Activated B cell treated with CpG ODN at 0.5 μM for 24 hours (primary cell): Measurements from ENCODE around the gene SH2D7. TPM values are rescaled to one million over a fixed set of nuclear protein-coding genes. Genes with fewer than 3 reads are reported as not detected.

Experiments used
- ATAC-seq: fragments of 200-7000 bp; cut with Tn5 transposase; one replicate; pipeline ENCODE4 v1.10.0; 2021; ENCODE audit warnings: low read depth, mild to moderate bottlenecking, moderate library complexity
- CTCF ChIA-PET: fragments of 350-600 bp; sonication (Branson Sonifier 250); formaldehyde crosslinking; loops from one replicate; lab custom pipeline; 2021; ENCODE audit warnings: antibody characterized with exemption; lab: Charles Lee
- POLR2A ChIA-PET: fragments of 350-600 bp; sonication (Branson Sonifier 250); formaldehyde crosslinking; loops from one replicate; lab custom pipeline; 2021; ENCODE audit warnings: antibody characterized with exemption; lab: Charles Lee
- DNase-seq: peaks from one replicate; pipeline ENCODE4 v3.0.0; 2022
- H3K27ac Mint-ChIP-seq: one replicate; pipeline ENCODE4 v1.8.0; 2020; ENCODE audit warnings: mixed read lengths
- H3K27me3 Mint-ChIP-seq: one replicate; pipeline ENCODE4 v1.8.0; 2021; ENCODE audit warnings: mixed read lengths
- H3K36me3 Mint-ChIP-seq: one replicate; pipeline ENCODE4 v1.8.0; 2021; ENCODE audit warnings: low read depth, mixed read lengths
- H3K4me1 Mint-ChIP-seq: one replicate; pipeline ENCODE4 v1.8.0; 2021; ENCODE audit warnings: mixed read lengths
- H3K4me3 Mint-ChIP-seq: one replicate; pipeline ENCODE4 v1.8.0; 2020; ENCODE audit warnings: mild to moderate bottlenecking, mixed read lengths
- H3K9me3 Mint-ChIP-seq: one replicate; pipeline ENCODE4 v1.8.0; 2020; ENCODE audit warnings: mixed read lengths
- CTCF ChIP-seq: fragments of 200-600 bp; IDR thresholded peaks from one replicate; pipeline ENCODE4 v1.8.0; 2022; ENCODE audit warnings: antibody characterized with exemption, mild to moderate bottlenecking
- intact Hi-C: fragments of 100-400 bp; cut with micrococcal nuclease; formaldehyde crosslinking; loops from one replicate; pipeline ENCODE4 v1.15.1; 2024
- total RNA-seq: library from RNA; stranded (reverse); gene quantifications from 2 replicates; pipeline ENCODE4 v1.2.3, GENCODE V29; 2022

SH2D7 gene
- total RNA-seq, 1 donor from 2014 or later = not detected

GRCh38 chr15:78102211-78102610 lies 9.8 kb downstream of the SH2D7 start:
- H3K4me1 Mint-ChIP-seq = no peaks in the 10 kb centered on the region
- no peak overlapping the region for H3K4me3 Mint-ChIP-seq
- POLR2A ChIA-PET = no interaction called here
- CTCF ChIA-PET = no interaction called here
- DNase-seq (no peak), ATAC-seq (no peak)
- no peak overlapping the region for H3K27ac Mint-ChIP-seq
- H3K36me3 Mint-ChIP-seq = no peaks in the 10 kb centered on the region
- no peak for TF ChIP-seq CTCF
- H3K9me3 Mint-ChIP-seq = no peaks in the 10 kb centered on the region
- intact Hi-C loops = no loop called here
- H3K27me3 Mint-ChIP-seq = no peaks in the 10 kb centered on the region

GRCh38 chr15:78102741-78103140 lies 10.4 kb downstream of the SH2D7 start:
- H3K4me1 Mint-ChIP-seq = no peaks in the 10 kb centered on the region
- ChIA-PET CTCF (no interaction called here), POLR2A (no interaction called here)
- intact Hi-C loops = no loop called here
- DNase-seq (no peak), ATAC-seq (no peak)
- no peaks in the 10 kb centered on the region for H3K9me3 Mint-ChIP-seq
- no peak overlapping the region for H3K27ac Mint-ChIP-seq
- H3K36me3 Mint-ChIP-seq = no peaks in the 10 kb centered on the region
- no peaks in the 10 kb centered on the region for H3K27me3 Mint-ChIP-seq
- no peak overlapping the region for H3K4me3 Mint-ChIP-seq
- TF ChIP-seq CTCF = no peak

GRCh38 chr15:78103406-78104118 lies 11.2 kb downstream of the SH2D7 start:
- H3K4me1 Mint-ChIP-seq = no peaks in the 10 kb centered on the region
- no peaks in the 10 kb centered on the region for H3K36me3 Mint-ChIP-seq
- intact Hi-C loops = no loop called here
- POLR2A ChIA-PET = no interaction called here
- no peak overlapping the region for H3K27ac Mint-ChIP-seq
- H3K4me3 Mint-ChIP-seq = no peak overlapping the region
- DNase-seq = no peak
- CTCF ChIA-PET = no interaction called here
- ATAC-seq = no peak
- TF ChIP-seq CTCF = no peak
- H3K9me3 Mint-ChIP-seq = no peaks in the 10 kb centered on the region
- H3K27me3 Mint-ChIP-seq = no peaks in the 10 kb centered on the region

- no peak overlapping the region for H3K4me3 Mint-ChIP-seq
- H3K27ac Mint-ChIP-seq = no peak overlapping the region
- ATAC-seq (no peak), DNase-seq (no peak)
- H3K27me3 Mint-ChIP-seq = no peaks in the 10 kb centered on the region
- POLR2A ChIA-PET = no interaction called here
- no peaks in the 10 kb centered on the region for H3K9me3 Mint-ChIP-seq
- CTCF ChIA-PET = interaction anchor here (0.6 kb wide), 1 partner anchor 104 kb away, joined by 3 read pairs; no protein-coding TSS in a partner anchor
- H3K36me3 Mint-ChIP-seq = no peaks in the 10 kb centered on the region
- intact Hi-C loops = no loop called here
- TF ChIP-seq CTCF = no peak
- H3K4me1 Mint-ChIP-seq = no peaks in the 10 kb centered on the region
Observed at GRCh38 chr15:78104119-78104479, 11.7 kb downstream of the SH2D7 start.

- intact Hi-C loops = no loop called here
Observed at GRCh38 chr15:78104566-78105475, 12.5 kb downstream of the SH2D7 start.

More at GRCh38 chr15:78104566-78105475, 12.5 kb downstream of the SH2D7 start:
- ATAC-seq = no peak
- H3K27ac Mint-ChIP-seq = no peak overlapping the region
- H3K4me1 Mint-ChIP-seq = no peaks in the 10 kb centered on the region
- H3K36me3 Mint-ChIP-seq = no peaks in the 10 kb centered on the region
- POLR2A ChIA-PET = no interaction called here
- H3K9me3 Mint-ChIP-seq = no peaks in the 10 kb centered on the region
- no peak for DNase-seq
- H3K27me3 Mint-ChIP-seq = no peaks in the 10 kb centered on the region
- no peak for TF ChIP-seq CTCF
- H3K4me3 Mint-ChIP-seq = no peak overlapping the region
- CTCF ChIA-PET = interaction anchor here (0.6 to 8.8 kb wide), 2 partner anchors 105 to 138 kb away, joined by 3 to 157 read pairs; no protein-coding TSS in a partner anchor
